Brain microvascular endothelial cell (primary cell): Measurements from ENCODE around the gene NAPEPLD.
A peak's percentile ranks its signal among the peaks of the same experiment; 100 is the strongest.

Source experiments
- DNase-seq: peaks from one replicate; pipeline ENCODE4 v3.0.0-alpha.2; 2020
- H3K27ac ChIP-seq: fragments of 250-450 bp; sonication (Bioruptor Pico); 2 replicates; pipeline ENCODE4 v1.5.1; 2020; ENCODE audit warnings: mild to moderate bottlenecking, moderate library complexity
- H3K27me3 ChIP-seq: fragments of 250-450 bp; sonication (Bioruptor Pico); replicated peaks from 2 replicates; pipeline ENCODE4 v1.5.1; 2020; ENCODE audit warnings: mild to moderate bottlenecking
- H3K36me3 ChIP-seq: fragments of 250-450 bp; sonication (Bioruptor Pico); replicated peaks from 2 replicates; pipeline ENCODE4 v1.5.1; 2020; ENCODE audit warnings: mild to moderate bottlenecking
- H3K4me3 ChIP-seq: 2 replicates; pipeline ENCODE4 v1.5.1; 2011; ENCODE audit warnings: low read depth, mild to moderate bottlenecking, control low read depth, low read length, moderate library complexity
- CTCF ChIP-seq: IDR thresholded peaks from 2 replicates; pipeline ENCODE4 v1.5.1; 2011; ENCODE audit warnings: low read depth, mild to moderate bottlenecking, moderate library complexity, low read length, control low read depth, inconsistent platforms; ENCODE audit errors: missing control alignments
- in situ Hi-C: cut with HindIII; loops from 2 replicates; pipeline ENCODE4 v1.10.0; 2017; ENCODE audit warnings: low sequenced_read_pairs, low pct_ligation_motif_present

Gene NAPEPLD

DNA sequence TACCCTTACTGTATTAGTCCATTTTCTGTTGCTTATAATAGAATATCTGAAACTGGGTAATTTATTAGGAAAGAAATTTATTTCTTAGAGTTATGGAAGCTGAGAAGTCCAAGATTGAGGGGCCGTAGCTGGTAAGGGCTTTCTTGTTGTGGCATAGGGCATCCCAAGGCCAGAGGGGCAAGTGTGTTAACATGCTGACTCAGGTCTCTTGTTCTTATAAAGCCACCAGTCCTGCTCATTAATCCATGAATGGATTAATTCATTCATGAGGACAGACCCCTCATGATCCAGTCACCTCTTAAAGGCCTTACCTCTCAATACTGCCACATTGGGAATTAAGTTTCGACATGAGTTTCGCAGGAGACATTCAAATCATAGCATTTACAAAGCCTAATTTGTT lies 71.6 kb downstream of the NAPEPLD start:
- no peak for TF ChIP-seq CTCF
- Histone ChIP-seq H3K27me3 (no peaks in the 10 kb centered on the region), H3K27ac (no peak overlapping the region), H3K36me3 (no peaks in the 10 kb centered on the region), H3K4me3 (no peak overlapping the region)
- in situ Hi-C loops = no loop called here
- DNase-seq = no peak

GRCh38 chr7:103076764-103077163 lies 72.1 kb downstream of the NAPEPLD start:
- no peaks in the 10 kb centered on the region for H3K36me3 ChIP-seq
- no peak for TF ChIP-seq CTCF
- DNase-seq = no peak
- no peak overlapping the region for H3K4me3 ChIP-seq
- no peak overlapping the region for H3K27ac ChIP-seq
- H3K27me3 ChIP-seq = no peaks in the 10 kb centered on the region
- in situ Hi-C loops = no loop called here

DNA sequence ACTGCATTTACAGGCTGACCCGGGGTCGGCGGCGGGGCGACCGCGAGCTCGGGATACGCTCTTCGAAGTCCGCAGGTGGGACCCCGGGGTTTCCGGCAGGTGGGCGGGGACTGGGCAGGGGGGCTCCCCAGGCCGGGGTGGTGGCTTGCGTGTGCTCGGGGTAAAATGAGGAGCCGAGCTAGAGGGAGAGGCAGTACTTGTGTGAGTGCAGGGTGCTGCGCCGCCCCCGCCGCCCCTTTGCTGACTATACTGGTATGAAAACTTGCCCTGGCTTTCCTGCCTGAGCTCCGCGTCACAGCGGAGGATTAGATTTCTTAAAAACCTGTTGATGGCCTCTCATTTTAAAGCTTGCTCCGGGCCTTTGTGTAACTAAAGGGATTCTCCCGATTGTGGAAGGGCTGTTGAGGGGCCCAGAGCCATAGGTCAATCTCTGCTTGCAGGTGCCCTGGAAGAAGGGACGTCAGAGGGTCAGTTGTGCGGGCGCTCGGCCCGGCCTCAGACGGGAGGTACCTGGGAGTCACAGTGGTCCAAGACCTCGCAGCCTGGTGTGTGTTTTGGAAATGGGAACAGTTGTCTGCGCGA lies 73.5 kb downstream of the NAPEPLD start:
- in situ Hi-C loops = no loop called here
- Histone ChIP-seq H3K4me3 (peak overlapping the region; percentile 74), H3K36me3 (no peaks in the 10 kb centered on the region), H3K27ac (peak overlapping the region; percentile 66), H3K27me3 (no peaks in the 10 kb centered on the region)
- peak; percentile 60 for DNase-seq
- no peak for TF ChIP-seq CTCF

DNA sequence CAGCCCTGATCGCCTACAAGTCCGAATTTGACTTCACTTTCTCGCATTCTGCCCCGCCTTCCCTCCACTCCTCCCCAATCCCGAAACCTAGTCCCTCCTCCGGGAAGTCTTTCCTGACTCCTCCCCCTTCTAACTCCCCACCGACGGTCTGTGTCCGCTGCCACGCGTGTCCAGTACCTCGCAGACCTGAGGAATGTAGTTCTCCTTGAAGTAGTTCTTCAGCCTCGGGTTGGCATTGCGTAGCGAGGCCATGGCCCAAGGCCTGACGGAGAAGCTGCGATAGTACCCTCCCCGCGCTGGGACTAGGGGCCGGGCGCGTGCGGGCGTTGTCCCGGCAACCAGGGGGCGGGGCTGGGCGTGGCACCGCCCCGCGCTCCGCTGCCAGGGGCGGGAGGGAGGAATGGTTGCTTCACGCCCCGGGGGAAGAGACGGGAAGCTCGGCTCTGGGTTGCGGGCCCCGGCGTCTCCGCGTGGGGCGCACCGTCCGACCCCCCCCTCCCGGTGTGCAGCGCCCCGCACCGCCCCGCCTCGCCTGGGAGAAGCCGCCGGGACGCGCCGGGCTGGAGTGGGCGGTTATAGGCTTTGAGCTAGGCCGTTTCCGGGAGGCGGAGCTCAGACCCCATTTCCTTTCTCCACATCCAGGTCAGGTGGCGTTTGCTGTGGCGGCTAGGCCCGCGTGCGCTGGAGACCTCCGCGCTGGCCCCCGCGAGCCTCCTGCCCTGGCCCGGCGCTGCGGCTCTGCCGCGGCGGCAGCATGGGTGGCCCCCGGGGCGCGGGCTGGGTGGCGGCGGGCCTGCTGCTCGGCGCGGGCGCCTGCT lies 74.2 kb downstream of the NAPEPLD start, which contains the start of the genes ARMC10 and FBXL13:
TSS of gene ARMC10 (plus strand) at position 622 of the 818 bp plus-strand sequence. CDS start at position 755, 133 bp downstream.
TSS of gene FBXL13 (minus strand) at position 278 of the 818 bp plus-strand sequence.
- in situ Hi-C loops = no loop called here
- Histone ChIP-seq H3K27ac (peak within 1 kb of the TSS; percentile 66), H3K36me3 (no peaks in the 10 kb centered on the region), H3K4me3 (peak within 1 kb of the TSS; percentile 74), H3K27me3 (no peaks in the 10 kb centered on the region)
- no peak for TF ChIP-seq CTCF
- peak; percentile 81 for DNase-seq

GRCh38 chr7:103073989-103074518 lies 74.8 kb downstream of the NAPEPLD start:
- no peak for TF ChIP-seq CTCF
- peak overlapping the region; percentile 66 for H3K27ac ChIP-seq
- no peaks in the 10 kb centered on the region for H3K36me3 ChIP-seq
- in situ Hi-C loops = no loop called here
- DNase-seq = no peak
- H3K4me3 ChIP-seq = peak overlapping the region; percentile 74
- H3K27me3 ChIP-seq = no peaks in the 10 kb centered on the region
